Spinal cord (tissue), 10 donors: ENCODE measurements around the gene TTC28. TPM values are rescaled to one million over a fixed set of nuclear protein-coding genes. Genes with fewer than 3 reads are reported as not detected.

ENCODE experiments used
- DNase-seq, 6 donors: peaks; one replicate each; pipeline versions ENCODE4 v3.0.0 to v3.0.0-alpha.2; 2013 to 2015; ENCODE audit warnings: low spot score in 6 of 6, low read depth in 4 of 6
- H3K27ac ChIP-seq: one replicate; pipeline ENCODE4 v1.5.1; 2013; ENCODE audit warnings: low read depth, low read length, control low read depth
- H3K27me3 ChIP-seq: one replicate; pipeline ENCODE4 v1.6.1; 2013; ENCODE audit warnings: low read length; ENCODE audit not compliant: control insufficient read depth, insufficient read depth
- H3K36me3 ChIP-seq: one replicate; pipeline ENCODE4 v1.6.1; 2013; ENCODE audit warnings: low read length; ENCODE audit not compliant: control insufficient read depth, insufficient read depth
- H3K4me1 ChIP-seq: one replicate; pipeline ENCODE4 v1.6.1; 2013; ENCODE audit warnings: low read length; ENCODE audit not compliant: control insufficient read depth, insufficient read depth
- H3K4me3 ChIP-seq: one replicate; pipeline ENCODE4 v1.5.1; 2013; ENCODE audit warnings: low read depth, low read length, control low read depth
- H3K9me3 ChIP-seq: one replicate; pipeline ENCODE4 v1.6.1; 2013; ENCODE audit warnings: low read length; ENCODE audit not compliant: control insufficient read depth, insufficient read depth
- WGBS: methylation state at CpG from one replicate; pipeline ENCODE4 v1.1.5; 2013; ENCODE audit warnings: missing lambda C conversion rate; ENCODE audit not compliant: insufficient coverage; 5-methylcytosine and 5-hydroxymethylcytosine counted together
- polyA plus RNA-seq, 2 donors: library from polyadenylated mRNA; unstranded; fragments of 120-200 nt; gene quantifications; one replicate each; pipeline ENCODE4 v1.2.1, GENCODE V29; 2013; ENCODE audit not compliant: insufficient read length in 2 of 2
- total RNA-seq, 2 donors: library from RNA; depleted of rRNA in 1 of 2; stranded (reverse); fragments of 120-200 nt in 1 of 2; fragments of >200 nt in 1 of 2; gene quantifications; one replicate each; pipeline versions ENCODE4 v1.2.3 to v1.2.4, GENCODE V29; 2013 to 2014
- donor health status: healthy.

TTC28 gene
- total and polyA plus RNA-seq, 4 donors, result 19.4 to 44.0 (median 30.4) TPM

GRCh38 chr22:28344918-28345703 is 334.5 kb downstream of the TTC28 start:
- no peak overlapping the region for H3K27ac ChIP-seq
- WGBS, result 100% methylated on average over 1 of the region's 7 CpGs
- H3K4me1 ChIP-seq, result no peaks in the 10 kb centered on the region
- no peaks in the 10 kb centered on the region for H3K36me3 ChIP-seq
- H3K27me3 ChIP-seq, result no peaks in the 10 kb centered on the region
- no peak overlapping the region for H3K4me3 ChIP-seq
- no peaks in the 10 kb centered on the region for H3K9me3 ChIP-seq
- no peak for DNase-seq

- no peak for DNase-seq
- Histone ChIP-seq H3K36me3 (no peaks in the 10 kb centered on the region), H3K27me3 (no peaks in the 10 kb centered on the region), H3K9me3 (no peaks in the 10 kb centered on the region), H3K4me3 (no peak overlapping the region), H3K27ac (no peak overlapping the region), H3K4me1 (no peaks in the 10 kb centered on the region)
Measured at GRCh38 chr22:28341001-28341400, 338.6 kb downstream of the TTC28 start.

GRCh38 chr22:28333088-28333487 is 346.6 kb downstream of the TTC28 start:
- Histone ChIP-seq H3K27ac (no peak overlapping the region), H3K9me3 (peaks cover 2% of the 10 kb centered on the region), H3K36me3 (no peaks in the 10 kb centered on the region), H3K4me3 (no peak overlapping the region), H3K4me1 (no peaks in the 10 kb centered on the region), H3K27me3 (no peaks in the 10 kb centered on the region)
- DNase-seq, result no peak
- WGBS, result no CpG with 5 or more reads among the region's 1 CpG

GRCh38 chr22:28332410-28332809 is 347.2 kb downstream of the TTC28 start:
- H3K27me3 ChIP-seq, result no peaks in the 10 kb centered on the region
- no CpG with 5 or more reads among the region's 1 CpG for WGBS

GRCh38 chr22:28331695-28332094 is 347.9 kb downstream of the TTC28 start:
- H3K9me3 ChIP-seq, result peaks cover 2% of the 10 kb centered on the region
- H3K36me3 ChIP-seq, result no peaks in the 10 kb centered on the region
- peak in 1 of 6 donors; percentile 67 for DNase-seq
- H3K27me3 ChIP-seq, result no peaks in the 10 kb centered on the region
- H3K4me1 ChIP-seq, result no peaks in the 10 kb centered on the region
- H3K4me3 ChIP-seq, result no peak overlapping the region
- H3K27ac ChIP-seq, result no peak overlapping the region

More at GRCh38 chr22:28332410-28332809, 347.2 kb downstream of the TTC28 start:
- H3K9me3 ChIP-seq, result peaks cover 2% of the 10 kb centered on the region
- H3K27ac ChIP-seq, result no peak overlapping the region
- DNase-seq, result peak in 1 of 6 donors; percentile 30
- H3K4me3 ChIP-seq, result no peak overlapping the region
- H3K4me1 ChIP-seq, result no peaks in the 10 kb centered on the region
- H3K36me3 ChIP-seq, result no peaks in the 10 kb centered on the region

GRCh38 chr22:28329186-28330073 is 350.2 kb downstream of the TTC28 start:
- Histone ChIP-seq H3K36me3 (no peaks in the 10 kb centered on the region), H3K27me3 (no peaks in the 10 kb centered on the region), H3K4me3 (no peak overlapping the region), H3K9me3 (no peaks in the 10 kb centered on the region), H3K27ac (no peak overlapping the region), H3K4me1 (no peaks in the 10 kb centered on the region)
- WGBS, result 33% methylated on average over 1 of the region's 3 CpGs
- peak in 1 of 6 donors; percentile 63 for DNase-seq

- no CpG with 5 or more reads among the region's 1 CpG for WGBS
- Histone ChIP-seq H3K9me3 (no peaks in the 10 kb centered on the region), H3K4me1 (no peaks in the 10 kb centered on the region), H3K27ac (no peak overlapping the region), H3K36me3 (no peaks in the 10 kb centered on the region), H3K4me3 (no peak overlapping the region), H3K27me3 (no peaks in the 10 kb centered on the region)
- DNase-seq, result no peak
Measured at GRCh38 chr22:28328756-28329155, 350.9 kb downstream of the TTC28 start.

- no peak overlapping the region for H3K27ac ChIP-seq
- no peak overlapping the region for H3K4me3 ChIP-seq
- WGBS, result 94% methylated on average over 2 of the region's 4 CpGs
- no peaks in the 10 kb centered on the region for H3K36me3 ChIP-seq
- no peaks in the 10 kb centered on the region for H3K4me1 ChIP-seq
- H3K27me3 ChIP-seq, result no peaks in the 10 kb centered on the region
- no peaks in the 10 kb centered on the region for H3K9me3 ChIP-seq
- no peak for DNase-seq
Measured at GRCh38 chr22:28316014-28316413, 363.6 kb downstream of the TTC28 start.

GRCh38 chr22:28314959-28315358 is 364.7 kb downstream of the TTC28 start:
- Histone ChIP-seq H3K4me3 (no peak overlapping the region), H3K36me3 (no peaks in the 10 kb centered on the region), H3K9me3 (no peaks in the 10 kb centered on the region), H3K4me1 (no peaks in the 10 kb centered on the region), H3K27me3 (no peaks in the 10 kb centered on the region), H3K27ac (no peak overlapping the region)
- WGBS, result no CpG with 5 or more reads among the region's 1 CpG
- no peak for DNase-seq
